SK-N-SH (cell line): ENCODE measurements around the gene CAP2. TPM values are rescaled to one million over a fixed set of nuclear protein-coding genes. Genes with fewer than 3 reads are reported as not detected.

Experiments used
- CTCF ChIA-PET: fragments of 300-600, 350-600 bp; formaldehyde crosslinking; extraction: SDS; loops from one replicate; lab custom pipeline; 2021; lab: Yijun Ruan, JAX
- POLR2A ChIA-PET: fragments of 350-600 bp; sonication (Branson Sonifier 250); formaldehyde crosslinking; extraction: SDS; loops from one replicate; lab custom pipeline; 2020; ENCODE audit warnings: antibody characterized with exemption, inconsistent platforms; lab: Yijun Ruan, JAX
- DNase-seq: peaks from one replicate; pipeline ENCODE4 v3.0.0; 2012
- H2AFZ ChIP-seq: fragments of 200-600 bp; sonication (generic); 2 replicates; pipeline ENCODE4 v1.8.1; 2016; ENCODE audit warnings: antibody characterized with exemption, mild to moderate bottlenecking, low read depth
- H3F3A ChIP-seq: fragments of 200-600 bp; sonication (generic); replicated peaks from 2 replicates; pipeline ENCODE3; 2016; ENCODE audit warnings: antibody characterized with exemption, mild to moderate bottlenecking; ENCODE audit not compliant: insufficient read depth
- H3K27ac ChIP-seq, 2 experiments: fragments of 200-500 bp in 1 of 2; fragments of 200-600 bp in 1 of 2; sonication (Bioruptor generic) in 1 of 2; sonication (generic), shearing (Covaris generic) in 1 of 2; 2 replicates each; pipeline versions ENCODE4 v1.5.1 to v1.6.1; 2014 to 2016; ENCODE audit warnings: low read depth in 2 of 2, inconsistent platforms in 1 of 2, low read length in 1 of 2, mild to moderate bottlenecking in 1 of 2, mixed read lengths in 1 of 2
- H3K27me3 ChIP-seq: fragments of 200-600 bp; sonication (generic), shearing (Covaris generic); 2 replicates; pipeline ENCODE4 v1.6.1; 2016; ENCODE audit warnings: mixed run types; ENCODE audit not compliant: insufficient read depth
- H3K36me3 ChIP-seq, 2 experiments: fragments of 200-500 bp in 1 of 2; fragments of 200-600 bp in 1 of 2; sonication (Bioruptor generic) in 1 of 2; sonication (generic) in 1 of 2; replicated peaks in 1 of 2; 2 replicates each; pipeline versions ENCODE3 to v1.5.1; 2014 to 2016; ENCODE audit warnings: low read length in 1 of 2, mild to moderate bottlenecking in 1 of 2; ENCODE audit not compliant: insufficient read depth in 2 of 2, control insufficient read depth in 1 of 2
- H3K4me1 ChIP-seq, 2 experiments: fragments of 200-500 bp in 1 of 2; fragments of 200-600 bp in 1 of 2; sonication (Bioruptor generic) in 1 of 2; sonication (generic), shearing (Covaris generic) in 1 of 2; 2 replicates each; pipeline versions ENCODE4 v1.5.1 to v1.6.1; 2014 to 2016; ENCODE audit warnings: low read depth in 1 of 2, low read length in 1 of 2, mixed run types in 1 of 2; ENCODE audit not compliant: insufficient read depth in 2 of 2, control insufficient read depth in 1 of 2
- H3K4me2 ChIP-seq: fragments of 200-600 bp; sonication (generic), shearing (Covaris generic); 2 replicates; pipeline ENCODE4 v1.6.1; 2017; ENCODE audit warnings: mixed run types
- H3K4me3 ChIP-seq, 2 experiments: fragments of 200-500 bp in 1 of 2; fragments of 200-600 bp in 1 of 2; sonication (Bioruptor generic) in 1 of 2; sonication (generic), shearing (Covaris generic) in 1 of 2; 2 replicates each; pipeline versions ENCODE4 v1.5.1 to v1.8.1; 2014 to 2016; ENCODE audit warnings: low read depth in 2 of 2, inconsistent platforms in 1 of 2, low read length in 1 of 2, mild to moderate bottlenecking in 1 of 2, mixed read lengths in 1 of 2, moderate library complexity in 1 of 2
- H3K79me2 ChIP-seq: fragments of 200-600 bp; sonication (generic); 2 replicates; pipeline ENCODE4 v1.8.1; 2017; ENCODE audit warnings: mild to moderate bottlenecking; ENCODE audit not compliant: insufficient read depth
- H3K9ac ChIP-seq: fragments of 200-600 bp; sonication (generic); 2 replicates; pipeline ENCODE4 v1.6.1; 2017; ENCODE audit warnings: mixed run types
- H3K9me2 ChIP-seq: fragments of 200-600 bp; sonication (generic); 2 replicates; pipeline ENCODE4 v1.6.1; 2017; ENCODE audit warnings: mixed run types
- H3K9me3 ChIP-seq: fragments of 200-600 bp; sonication (generic); 2 replicates; pipeline ENCODE4 v1.6.1; 2017; ENCODE audit warnings: mixed run types, mild to moderate bottlenecking, moderate library complexity
- H4K20me1 ChIP-seq: fragments of 200-600 bp; sonication (generic); 2 replicates; pipeline ENCODE4 v1.6.1; 2017; ENCODE audit warnings: mild to moderate bottlenecking, mixed run types; ENCODE audit not compliant: insufficient read depth
- CHD2 ChIP-seq: fragments of 150-350 bp; IDR thresholded peaks from 2 replicates; pipeline ENCODE4 v1.6.1; 2018; ENCODE audit warnings: low read length; ENCODE audit not compliant: partially characterized antibody
- ELF1 ChIP-seq: IDR thresholded peaks from 2 replicates; pipeline ENCODE4 v1.4.0; 2012
- EP300 ChIP-seq, 2 experiments: IDR thresholded peaks; 2 replicates each; pipeline versions ENCODE4 v1.4.0 to v1.6.1; 2012; ENCODE audit warnings: borderline replicate concordance in 1 of 2, low read depth in 1 of 2, low read length in 1 of 2
- FOXJ3 ChIP-seq: sonication (generic); formaldehyde crosslinking; IDR thresholded peaks from 2 replicates; pipeline ENCODE4 v1.5.1; 2020; ENCODE audit warnings: mild to moderate bottlenecking, missing genetic modification reagents
- MEF2A ChIP-seq: IDR thresholded peaks from 2 replicates; pipeline ENCODE4 v1.4.0; 2012; ENCODE audit warnings: low read depth, borderline replicate concordance
- MXI1 ChIP-seq: IDR thresholded peaks from 2 replicates; pipeline ENCODE4 v1.6.1; 2012; ENCODE audit warnings: mild to moderate bottlenecking, low read depth, low read length, improper control_type of control experiment
- NRF1 ChIP-seq: IDR thresholded peaks from 2 replicates; pipeline ENCODE4 v1.6.1; 2012; ENCODE audit warnings: low read depth, mild to moderate bottlenecking, low read length
- POLR2AphosphoS5 ChIP-seq: IDR thresholded peaks from 2 replicates; pipeline ENCODE4 v1.6.1; 2012; ENCODE audit warnings: low read depth, low read length
- SIN3A ChIP-seq: IDR thresholded peaks from 2 replicates; pipeline ENCODE4 v1.6.1; 2012; ENCODE audit warnings: low read depth, mild to moderate bottlenecking, low read length, moderate library complexity, borderline replicate concordance
- SMC3 ChIP-seq: IDR thresholded peaks from 2 replicates; pipeline ENCODE4 v1.6.1; 2012; ENCODE audit warnings: low read depth, low read length, improper control_type of control experiment
- TEAD4 ChIP-seq: IDR thresholded peaks from 2 replicates; pipeline ENCODE4 v1.4.0; 2012; ENCODE audit warnings: mild to moderate bottlenecking, borderline replicate concordance; ENCODE audit not compliant: insufficient read depth
- USF1 ChIP-seq: IDR thresholded peaks from 2 replicates; pipeline ENCODE4 v1.4.0; 2012; ENCODE audit warnings: low read depth, borderline replicate concordance
- ZBTB33 ChIP-seq: IDR thresholded peaks from 2 replicates; pipeline ENCODE4 v1.4.0; 2012; ENCODE audit warnings: low read depth, borderline replicate concordance
- WGBS: methylation state at CpG from one replicate; pipeline ENCODE4 v1.1.6; 2017; ENCODE audit warnings: low lambda C conversion rate; 5-methylcytosine and 5-hydroxymethylcytosine counted together
- polyA plus RNA-seq, 3 experiments: library from polyadenylated mRNA; depleted of rRNA; stranded (reverse); fragments of >200 nt; gene quantifications; 2 replicates each; pipeline ENCODE4 v1.2.3, GENCODE V29; 2012
- TF ChIP-seq, protein P1 (sequence below): fragments of 150-350 bp; IDR thresholded peaks from 2 replicates; pipeline ENCODE4 v1.6.1; 2016; ENCODE audit warnings: mild to moderate bottlenecking, low read depth, low read length
- TF ChIP-seq, protein P2 (sequence below): fragments of 200-600 bp; sonication (generic); IDR thresholded peaks from 2 replicates; pipeline ENCODE4 v1.6.1; 2017; ENCODE audit warnings: antibody characterized with exemption, mild to moderate bottlenecking, moderate library complexity
- TF ChIP-seq, protein P3 (sequence below): IDR thresholded peaks from 2 replicates; pipeline ENCODE4 v1.4.0; 2012; ENCODE audit warnings: low read depth

Gene CAP2
- polyA plus RNA-seq, 1 of the 3 experiments (the other 2 are of a cell fraction): 8.5 TPM

DNA sequence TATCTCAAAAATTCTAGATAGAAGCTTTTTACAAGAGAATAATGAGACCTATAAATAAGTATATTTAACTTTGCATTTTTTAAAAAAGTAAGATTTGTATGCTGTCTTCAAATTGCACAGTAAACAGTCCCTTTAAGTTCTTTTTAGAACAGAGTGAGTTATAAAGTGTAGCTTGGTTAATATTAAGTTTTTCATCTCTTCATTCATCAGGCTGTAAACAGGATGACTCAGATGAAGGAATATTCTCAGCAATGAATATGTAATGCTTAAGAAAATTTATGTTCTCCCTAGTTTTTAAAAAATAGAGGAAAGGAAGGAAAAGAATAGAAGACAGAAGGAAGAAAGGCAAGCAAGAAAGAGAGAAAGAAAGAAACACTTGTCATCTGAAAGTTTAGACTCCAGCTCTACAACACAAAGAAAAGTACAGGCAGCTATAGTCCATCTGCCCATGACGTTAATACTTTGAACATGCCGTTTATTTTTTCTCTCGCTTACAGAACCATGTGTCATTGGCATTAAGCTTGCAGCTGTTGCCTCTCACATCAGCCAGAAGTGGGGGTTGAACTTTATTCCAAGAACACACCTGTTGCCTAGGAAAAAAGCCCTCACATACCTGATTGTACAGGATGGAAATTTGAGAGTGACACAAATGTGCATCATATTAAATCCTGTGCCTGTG lies 36.1 kb downstream of the CAP2 start (continued):
- TF ChIP-seq USF1 (no peak), NRF1 (no peak), TEAD4 (no peak), SIN3A (no peak)
- TF ChIP-seq, protein P1, sequence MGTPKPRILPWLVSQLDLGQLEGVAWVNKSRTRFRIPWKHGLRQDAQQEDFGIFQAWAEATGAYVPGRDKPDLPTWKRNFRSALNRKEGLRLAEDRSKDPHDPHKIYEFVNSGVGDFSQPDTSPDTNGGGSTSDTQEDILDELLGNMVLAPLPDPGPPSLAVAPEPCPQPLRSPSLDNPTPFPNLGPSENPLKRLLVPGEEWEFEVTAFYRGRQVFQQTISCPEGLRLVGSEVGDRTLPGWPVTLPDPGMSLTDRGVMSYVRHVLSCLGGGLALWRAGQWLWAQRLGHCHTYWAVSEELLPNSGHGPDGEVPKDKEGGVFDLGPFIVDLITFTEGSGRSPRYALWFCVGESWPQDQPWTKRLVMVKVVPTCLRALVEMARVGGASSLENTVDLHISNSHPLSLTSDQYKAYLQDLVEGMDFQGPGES: no peak
- TF ChIP-seq, all 33 proteins: peak for 0

DNA sequence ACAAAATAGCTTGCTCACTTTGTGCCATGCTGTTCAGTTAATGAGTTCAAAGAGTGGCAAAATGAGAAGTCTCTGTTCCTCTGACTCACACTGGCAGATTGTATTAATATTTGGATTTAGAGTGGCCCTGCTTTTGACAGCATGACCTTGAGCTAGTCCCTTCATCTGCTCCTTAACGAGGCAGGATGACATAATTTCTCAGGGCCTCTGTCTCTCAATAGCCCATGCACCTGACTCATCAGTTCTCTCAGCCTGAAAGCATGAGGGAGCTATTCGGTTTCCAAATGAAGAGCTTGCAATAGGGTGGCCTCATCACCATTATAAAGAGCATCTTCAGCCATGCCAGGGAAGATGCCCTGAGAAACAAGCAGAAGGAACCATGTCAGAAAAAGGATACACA lies 38.2 kb downstream of the CAP2 start:
- Histone ChIP-seq H3K9ac (no peak overlapping the region), H3K27ac (no peak overlapping the region), H3K9me3 (no peaks in the 10 kb centered on the region), H3K4me2 (no peak overlapping the region), H3K79me2 (no peaks in the 10 kb centered on the region), H3K4me3 (no peak overlapping the region), H3F3A (peaks cover 3% of the 10 kb centered on the region), H4K20me1 (no peaks in the 10 kb centered on the region), H3K4me1 (peaks cover 0 to 11% of the 10 kb centered on the region in 2 experiments; a peak in 1 of 4 replicates), H3K36me3 (peaks cover 0 to 13% of the 10 kb centered on the region in 2 experiments), H3K27me3 (no peaks in the 10 kb centered on the region), H3K9me2 (no peaks in the 10 kb centered on the region), H2AFZ (no peak overlapping the region)
- TF ChIP-seq MEF2A: no peak
- TF ChIP-seq POLR2AphosphoS5: no peak
- TF ChIP-seq MXI1: no peak
- TF ChIP-seq FOXJ3 (CRISPR knock-in tag): no peak
- no peak for TF ChIP-seq ZBTB33
- TF ChIP-seq, protein P2, sequence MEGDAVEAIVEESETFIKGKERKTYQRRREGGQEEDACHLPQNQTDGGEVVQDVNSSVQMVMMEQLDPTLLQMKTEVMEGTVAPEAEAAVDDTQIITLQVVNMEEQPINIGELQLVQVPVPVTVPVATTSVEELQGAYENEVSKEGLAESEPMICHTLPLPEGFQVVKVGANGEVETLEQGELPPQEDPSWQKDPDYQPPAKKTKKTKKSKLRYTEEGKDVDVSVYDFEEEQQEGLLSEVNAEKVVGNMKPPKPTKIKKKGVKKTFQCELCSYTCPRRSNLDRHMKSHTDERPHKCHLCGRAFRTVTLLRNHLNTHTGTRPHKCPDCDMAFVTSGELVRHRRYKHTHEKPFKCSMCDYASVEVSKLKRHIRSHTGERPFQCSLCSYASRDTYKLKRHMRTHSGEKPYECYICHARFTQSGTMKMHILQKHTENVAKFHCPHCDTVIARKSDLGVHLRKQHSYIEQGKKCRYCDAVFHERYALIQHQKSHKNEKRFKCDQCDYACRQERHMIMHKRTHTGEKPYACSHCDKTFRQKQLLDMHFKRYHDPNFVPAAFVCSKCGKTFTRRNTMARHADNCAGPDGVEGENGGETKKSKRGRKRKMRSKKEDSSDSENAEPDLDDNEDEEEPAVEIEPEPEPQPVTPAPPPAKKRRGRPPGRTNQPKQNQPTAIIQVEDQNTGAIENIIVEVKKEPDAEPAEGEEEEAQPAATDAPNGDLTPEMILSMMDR: no peak
- TF ChIP-seq SMC3: no peak
- no peak for TF ChIP-seq CHD2
- no peak for TF ChIP-seq ELF1
- TF ChIP-seq, protein P3, sequence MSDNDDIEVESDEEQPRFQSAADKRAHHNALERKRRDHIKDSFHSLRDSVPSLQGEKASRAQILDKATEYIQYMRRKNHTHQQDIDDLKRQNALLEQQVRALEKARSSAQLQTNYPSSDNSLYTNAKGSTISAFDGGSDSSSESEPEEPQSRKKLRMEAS: no peak
- no peak for TF ChIP-seq EP300 (IDR thresholded peaks at IDR 0.05; ENCODE audit: borderline replicate concordance in 1 of 2, low read depth in 1 of 2, low read length in 1 of 2)
- 6% methylated on average over 2 of the region's 2 CpGs for WGBS
- ChIA-PET CTCF (interaction anchor here (1.5 kb wide), 1 partner anchor 152 kb away, joined by 3 read pairs; no protein-coding TSS in a partner anchor), POLR2A (no interaction called here)
- DNase-seq: no peak
